Liver (tissue), 9 donors: ENCODE results near the gene NXPH4. TPM values are rescaled to one million over a fixed set of nuclear protein-coding genes. Genes with fewer than 3 reads are reported as not detected.

Source experiments
- DNase-seq: peaks from one replicate; pipeline ENCODE4 v3.0.0-alpha.2; 2017; ENCODE audit warnings: low spot score
- H3K27ac ChIP-seq, 2 donors: one replicate each; pipeline ENCODE4 v1.7.0; 2013; ENCODE audit warnings: inconsistent platforms in 2 of 2, low read length in 2 of 2, control low read depth in 1 of 2, low read depth in 1 of 2, mild to moderate bottlenecking in 1 of 2
- H3K27me3 ChIP-seq, 4 donors: one replicate each; pipeline versions ENCODE4 v1.6.1 to v1.7.0; 2013; ENCODE audit warnings: low read length in 3 of 4, inconsistent platforms in 1 of 4, mild to moderate bottlenecking in 1 of 4, moderate library complexity in 1 of 4; ENCODE audit not compliant: control insufficient read depth in 4 of 4, insufficient read depth in 4 of 4
- H3K36me3 ChIP-seq, 4 donors: one replicate each; pipeline versions ENCODE4 v1.6.1 to v1.7.0; 2013; ENCODE audit warnings: low read length in 3 of 4, mild to moderate bottlenecking in 3 of 4, low read depth in 1 of 4, moderate library complexity in 1 of 4; ENCODE audit not compliant: control insufficient read depth in 4 of 4, insufficient read depth in 3 of 4
- H3K4me1 ChIP-seq, 4 donors: one replicate each; pipeline versions ENCODE4 v1.6.1 to v1.7.0; 2013; ENCODE audit warnings: low read length in 3 of 4, mild to moderate bottlenecking in 3 of 4, moderate library complexity in 1 of 4; ENCODE audit not compliant: control insufficient read depth in 4 of 4, insufficient read depth in 4 of 4
- H3K4me3 ChIP-seq, 3 donors: one replicate each; pipeline versions ENCODE4 v1.6.1 to v1.7.0; 2013; ENCODE audit warnings: low read length in 3 of 3, control low read depth in 1 of 3, low read depth in 1 of 3, mild to moderate bottlenecking in 1 of 3
- H3K9ac ChIP-seq, 2 donors: one replicate each; pipeline ENCODE4 v1.7.0; 2013; ENCODE audit warnings: low read length in 2 of 2, mild to moderate bottlenecking in 2 of 2, moderate library complexity in 2 of 2, control low read depth in 1 of 2, low read depth in 1 of 2
- H3K9me3 ChIP-seq, 4 donors: one replicate each; pipeline versions ENCODE4 v1.6.1 to v1.7.0; 2013; ENCODE audit warnings: low read length in 3 of 4; ENCODE audit not compliant: control insufficient read depth in 4 of 4
- FOXA2 ChIP-seq: IDR thresholded peaks from 2 replicates; pipeline ENCODE4 v1.6.1; 2016; ENCODE audit warnings: antibody characterized with exemption
- GABPA ChIP-seq, 2 donors: IDR thresholded peaks in 1 of 2; conservative IDR thresholded peaks in 1 of 2; 2 replicates each; pipeline ENCODE4 v1.6.1; 2016; ENCODE audit warnings: antibody characterized with exemption in 2 of 2, mild to moderate bottlenecking in 1 of 2, moderate library complexity in 1 of 2
- JUND ChIP-seq, 2 donors: IDR thresholded peaks; 2 replicates each; pipeline ENCODE4 v1.6.1; 2016; ENCODE audit warnings: antibody characterized with exemption in 2 of 2
- MAX ChIP-seq: IDR thresholded peaks from 2 replicates; pipeline ENCODE4 v1.6.1; 2016; ENCODE audit warnings: antibody characterized with exemption
- RAD21 ChIP-seq, 2 donors: IDR thresholded peaks; 2 replicates each; pipeline ENCODE4 v1.6.1; 2016; ENCODE audit warnings: antibody characterized with exemption in 2 of 2, mild to moderate bottlenecking in 2 of 2
- YY1 ChIP-seq: IDR thresholded peaks from 2 replicates; pipeline ENCODE4 v1.6.1; 2016; ENCODE audit warnings: antibody characterized with exemption, mild to moderate bottlenecking
- ZBTB33 ChIP-seq: IDR thresholded peaks from 2 replicates; pipeline ENCODE4 v1.6.1; 2016; ENCODE audit warnings: antibody characterized with exemption
- WGBS: extraction: QIAGEN DNeasy Blood & Tissue Kit; methylation state at CpG from one replicate; pipeline ENCODE4 v1.1.7; 2013; 5-methylcytosine and 5-hydroxymethylcytosine counted together
- polyA plus RNA-seq, 2 donors: library from polyadenylated mRNA; stranded (reverse) in 1 of 2; unstranded in 1 of 2; fragments of 200-250 nt in 1 of 2; fragments of >200 nt in 1 of 2; fragmentation: Nextera tagmentation in 1 of 2; extraction: Ambion mirVana in 1 of 2; gene quantifications; one replicate each; pipeline versions ENCODE4 v1.2.1 to v1.2.3, GENCODE V29; 2013 to 2015
- total RNA-seq, 2 donors: library from RNA; depleted of rRNA; stranded (reverse); fragments of >200 nt; gene quantifications; one replicate each; pipeline ENCODE4 v1.2.3, GENCODE V29; 2014
- TF ChIP-seq, protein P1 (sequence below): IDR thresholded peaks from 2 replicates; pipeline ENCODE4 v1.6.1; 2016; ENCODE audit warnings: antibody characterized with exemption, mild to moderate bottlenecking
- TF ChIP-seq, protein P2 (sequence below): fragments of 150-350 bp; IDR thresholded peaks from 2 replicates; pipeline ENCODE4 v1.5.1; 2017; ENCODE audit warnings: improper control_type of control experiment, low read depth, low read length; ENCODE audit not compliant: missing input control
- donor health status: healthy.
- donor health status: healthy.
- donor health status: healthy.
- donor health status: healthy.
- donor health status: healthy.

Gene NXPH4
- total and polyA plus RNA-seq, 4 donors: 0.15 TPM; not detected in 3

GRCh38 chr12:57236201-57236924 is 19.8 kb downstream of the NXPH4 start:
- Histone ChIP-seq H3K9ac (no peak overlapping the region), H3K4me3 (no peak overlapping the region), H3K27ac (peak overlapping the region; percentile 7 to 63), H3K36me3 (peaks cover 12 to 19% (median 15%) of the 10 kb centered on the region in 4 donors), H3K9me3 (no peaks in the 10 kb centered on the region), H3K27me3 (peaks cover 0 to 3% (median 0%) of the 10 kb centered on the region in 4 donors), H3K4me1 (peaks cover 26 to 59% (median 49%) of the 10 kb centered on the region in 4 donors)
- no peak for TF ChIP-seq YY1
- WGBS: 46% methylated on average over 40 of the region's 40 CpGs
- DNase-seq: no peak

DNA sequence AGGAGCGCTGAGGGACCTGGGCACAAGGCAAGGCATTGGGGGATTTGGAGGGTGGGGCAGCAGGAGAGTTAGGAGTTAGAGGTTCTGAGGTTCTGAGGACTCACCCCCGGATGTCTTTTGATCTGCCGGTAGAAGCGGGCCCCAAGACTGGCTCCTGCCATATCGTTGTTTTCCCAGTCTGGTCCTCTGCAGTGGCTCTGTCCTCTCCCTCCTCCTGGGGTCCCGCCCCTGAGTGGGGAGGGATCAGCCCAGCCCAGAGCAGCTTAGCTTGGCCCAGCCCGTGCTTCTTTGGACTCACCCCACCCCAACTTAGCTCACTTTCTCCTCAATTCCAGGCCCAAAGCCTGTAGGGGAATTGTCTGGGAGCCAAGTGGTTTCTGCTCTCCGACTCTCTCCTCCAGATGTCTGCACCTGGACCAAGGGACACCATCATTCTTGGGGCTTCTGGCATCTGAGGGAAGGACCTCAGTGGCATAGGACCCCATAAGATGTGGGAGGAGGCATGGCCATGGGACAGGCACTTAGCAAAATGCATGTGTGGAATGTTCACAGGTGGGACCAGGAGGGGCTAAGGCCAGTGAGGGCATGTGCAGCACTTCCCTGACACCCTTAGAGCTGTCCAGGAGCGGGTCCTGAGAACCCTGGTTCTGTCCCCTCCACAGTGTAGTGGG is 20.5 kb downstream of the NXPH4 start:
- H3K9ac ChIP-seq: no peak overlapping the region
- H3K4me3 ChIP-seq: no peak overlapping the region
- DNase-seq: no peak
- no peaks in the 10 kb centered on the region for H3K9me3 ChIP-seq
- TF ChIP-seq ZBTB33 (no peak), JUND (IDR thresholded peaks at IDR 0.05) (no peak), MAX (no peak), FOXA2 (no peak), RAD21 (IDR thresholded peaks at IDR 0.05) (no peak)
- TF ChIP-seq, protein P1, sequence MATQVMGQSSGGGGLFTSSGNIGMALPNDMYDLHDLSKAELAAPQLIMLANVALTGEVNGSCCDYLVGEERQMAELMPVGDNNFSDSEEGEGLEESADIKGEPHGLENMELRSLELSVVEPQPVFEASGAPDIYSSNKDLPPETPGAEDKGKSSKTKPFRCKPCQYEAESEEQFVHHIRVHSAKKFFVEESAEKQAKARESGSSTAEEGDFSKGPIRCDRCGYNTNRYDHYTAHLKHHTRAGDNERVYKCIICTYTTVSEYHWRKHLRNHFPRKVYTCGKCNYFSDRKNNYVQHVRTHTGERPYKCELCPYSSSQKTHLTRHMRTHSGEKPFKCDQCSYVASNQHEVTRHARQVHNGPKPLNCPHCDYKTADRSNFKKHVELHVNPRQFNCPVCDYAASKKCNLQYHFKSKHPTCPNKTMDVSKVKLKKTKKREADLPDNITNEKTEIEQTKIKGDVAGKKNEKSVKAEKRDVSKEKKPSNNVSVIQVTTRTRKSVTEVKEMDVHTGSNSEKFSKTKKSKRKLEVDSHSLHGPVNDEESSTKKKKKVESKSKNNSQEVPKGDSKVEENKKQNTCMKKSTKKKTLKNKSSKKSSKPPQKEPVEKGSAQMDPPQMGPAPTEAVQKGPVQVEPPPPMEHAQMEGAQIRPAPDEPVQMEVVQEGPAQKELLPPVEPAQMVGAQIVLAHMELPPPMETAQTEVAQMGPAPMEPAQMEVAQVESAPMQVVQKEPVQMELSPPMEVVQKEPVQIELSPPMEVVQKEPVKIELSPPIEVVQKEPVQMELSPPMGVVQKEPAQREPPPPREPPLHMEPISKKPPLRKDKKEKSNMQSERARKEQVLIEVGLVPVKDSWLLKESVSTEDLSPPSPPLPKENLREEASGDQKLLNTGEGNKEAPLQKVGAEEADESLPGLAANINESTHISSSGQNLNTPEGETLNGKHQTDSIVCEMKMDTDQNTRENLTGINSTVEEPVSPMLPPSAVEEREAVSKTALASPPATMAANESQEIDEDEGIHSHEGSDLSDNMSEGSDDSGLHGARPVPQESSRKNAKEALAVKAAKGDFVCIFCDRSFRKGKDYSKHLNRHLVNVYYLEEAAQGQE: peak; percentile 25
- peaks cover 0 to 9% (median 0%) of the 10 kb centered on the region in 4 donors for H3K27me3 ChIP-seq
- 45% methylated on average over 9 of the region's 9 CpGs for whole genome bisulfite sequencing
- no peak overlapping the region for H3K27ac ChIP-seq
- H3K36me3 ChIP-seq: peaks cover 10 to 17% (median 15%) of the 10 kb centered on the region in 4 donors
- peaks cover 25 to 52% (median 44%) of the 10 kb centered on the region in 4 donors for H3K4me1 ChIP-seq

- Histone ChIP-seq H3K27me3 (peaks cover 0 to 11% (median 0%) of the 10 kb centered on the region in 4 donors), H3K4me1 (peaks cover 23 to 52% (median 41%) of the 10 kb centered on the region in 4 donors), H3K36me3 (peaks cover 8 to 16% (median 13%) of the 10 kb centered on the region in 4 donors), H3K9ac (no peak overlapping the region), H3K4me3 (no peak overlapping the region), H3K9me3 (no peaks in the 10 kb centered on the region), H3K27ac (no peak overlapping the region)
- TF ChIP-seq, protein P2, sequence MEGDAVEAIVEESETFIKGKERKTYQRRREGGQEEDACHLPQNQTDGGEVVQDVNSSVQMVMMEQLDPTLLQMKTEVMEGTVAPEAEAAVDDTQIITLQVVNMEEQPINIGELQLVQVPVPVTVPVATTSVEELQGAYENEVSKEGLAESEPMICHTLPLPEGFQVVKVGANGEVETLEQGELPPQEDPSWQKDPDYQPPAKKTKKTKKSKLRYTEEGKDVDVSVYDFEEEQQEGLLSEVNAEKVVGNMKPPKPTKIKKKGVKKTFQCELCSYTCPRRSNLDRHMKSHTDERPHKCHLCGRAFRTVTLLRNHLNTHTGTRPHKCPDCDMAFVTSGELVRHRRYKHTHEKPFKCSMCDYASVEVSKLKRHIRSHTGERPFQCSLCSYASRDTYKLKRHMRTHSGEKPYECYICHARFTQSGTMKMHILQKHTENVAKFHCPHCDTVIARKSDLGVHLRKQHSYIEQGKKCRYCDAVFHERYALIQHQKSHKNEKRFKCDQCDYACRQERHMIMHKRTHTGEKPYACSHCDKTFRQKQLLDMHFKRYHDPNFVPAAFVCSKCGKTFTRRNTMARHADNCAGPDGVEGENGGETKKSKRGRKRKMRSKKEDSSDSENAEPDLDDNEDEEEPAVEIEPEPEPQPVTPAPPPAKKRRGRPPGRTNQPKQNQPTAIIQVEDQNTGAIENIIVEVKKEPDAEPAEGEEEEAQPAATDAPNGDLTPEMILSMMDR: no peak
- no peak for TF ChIP-seq GABPA (IDR thresholded peaks at IDR 0.05 in 1 of 2, conservative IDR thresholded peaks at IDR 0.05 in 1 of 2)
- TF ChIP-seq YY1: no peak
- TF ChIP-seq JUND (IDR thresholded peaks at IDR 0.05): no peak
- no peak for TF ChIP-seq MAX
- no peak for DNase-seq
- WGBS: 54% methylated on average over 5 of the region's 5 CpGs
Measured at GRCh38 chr12:57237596-57237931, 21.0 kb downstream of the NXPH4 start.
